T-helper 2 cell treated with Interferon-gamma antibody and Interleukin-4, amounts not matched to agents 5 μg/mL and 100 μg/mL, for 36 hours (primary cell): ENCODE measurements around the gene ADAMTSL2.

Source experiments
- DNase-seq: peaks from one replicate; pipeline ENCODE4 v3.0.0; 2021; ENCODE audit warnings: low spot score
- H3K27ac Mint-ChIP-seq: one replicate; pipeline ENCODE4 v1.8.0; 2021; ENCODE audit warnings: mild to moderate bottlenecking, mixed read lengths
- H3K27me3 Mint-ChIP-seq: one replicate; pipeline ENCODE4 v1.8.0; 2021; ENCODE audit warnings: low read depth, mixed read lengths
- H3K36me3 Mint-ChIP-seq: one replicate; pipeline ENCODE4 v1.8.0; 2021; ENCODE audit warnings: low read depth, mixed read lengths
- H3K4me1 Mint-ChIP-seq: one replicate; pipeline ENCODE4 v1.8.0; 2021; ENCODE audit warnings: low read depth, mixed read lengths
- H3K4me3 Mint-ChIP-seq: one replicate; pipeline ENCODE4 v1.8.0; 2022; ENCODE audit warnings: mild to moderate bottlenecking, moderate library complexity, mixed read lengths
- H3K9me3 Mint-ChIP-seq: one replicate; pipeline ENCODE4 v1.8.0; 2021; ENCODE audit warnings: mixed read lengths

Gene ADAMTSL2

GRCh38 chr9:133509179-133510083, 25.1 kb upstream of the ADAMTSL2 start:
- peaks cover 5% of the 10 kb centered on the region for H3K27me3 Mint-ChIP-seq
- H3K9me3 Mint-ChIP-seq, result no peaks in the 10 kb centered on the region
- peak overlapping the region; percentile 46 for H3K4me3 Mint-ChIP-seq
- H3K4me1 Mint-ChIP-seq, result peaks cover 7% of the 10 kb centered on the region
- DNase-seq, result no peak
- H3K36me3 Mint-ChIP-seq, result no peaks in the 10 kb centered on the region
- H3K27ac Mint-ChIP-seq, result no peak overlapping the region

- no peak overlapping the region for H3K27ac Mint-ChIP-seq
- H3K36me3 Mint-ChIP-seq, result no peaks in the 10 kb centered on the region
- H3K9me3 Mint-ChIP-seq, result no peaks in the 10 kb centered on the region
- no peak overlapping the region for H3K4me3 Mint-ChIP-seq
- H3K27me3 Mint-ChIP-seq, result peaks cover 5% of the 10 kb centered on the region
- peaks cover 7% of the 10 kb centered on the region for H3K4me1 Mint-ChIP-seq
- DNase-seq, result no peak
Measured at GRCh38 chr9:133510926-133511505, 23.5 kb upstream of the ADAMTSL2 start.

GRCh38 chr9:133511607-133512006, 22.9 kb upstream of the ADAMTSL2 start:
- DNase-seq, result no peak
- H3K9me3 Mint-ChIP-seq, result no peaks in the 10 kb centered on the region
- H3K4me1 Mint-ChIP-seq, result peaks cover 7% of the 10 kb centered on the region
- H3K36me3 Mint-ChIP-seq, result no peaks in the 10 kb centered on the region
- no peak overlapping the region for H3K4me3 Mint-ChIP-seq
- H3K27me3 Mint-ChIP-seq, result peaks cover 5% of the 10 kb centered on the region
- no peak overlapping the region for H3K27ac Mint-ChIP-seq

GRCh38 chr9:133512253-133513213, 22.0 kb upstream of the ADAMTSL2 start:
- Mint-ChIP-seq H3K9me3 (no peaks in the 10 kb centered on the region), H3K36me3 (no peaks in the 10 kb centered on the region), H3K4me3 (no peak overlapping the region), H3K27me3 (peaks cover 5% of the 10 kb centered on the region), H3K27ac (no peak overlapping the region), H3K4me1 (peaks cover 7% of the 10 kb centered on the region)
- no peak for DNase-seq

- DNase-seq, result no peak
- H3K4me1 Mint-ChIP-seq, result peaks cover 7% of the 10 kb centered on the region
- no peaks in the 10 kb centered on the region for H3K36me3 Mint-ChIP-seq
- H3K27ac Mint-ChIP-seq, result no peak overlapping the region
- H3K27me3 Mint-ChIP-seq, result peaks cover 5% of the 10 kb centered on the region
- H3K9me3 Mint-ChIP-seq, result no peaks in the 10 kb centered on the region
- no peak overlapping the region for H3K4me3 Mint-ChIP-seq
Measured at GRCh38 chr9:133513214-133514100, 21.0 kb upstream of the ADAMTSL2 start.

GRCh38 chr9:133514460-133515239, 19.9 kb upstream of the ADAMTSL2 start:
- no peaks in the 10 kb centered on the region for H3K36me3 Mint-ChIP-seq
- no peak for DNase-seq

GRCh38 chr9:133515240-133515610, 19.3 kb upstream of the ADAMTSL2 start:
- Mint-ChIP-seq H3K9me3 (no peaks in the 10 kb centered on the region), H3K27me3 (no peaks in the 10 kb centered on the region), H3K4me3 (no peak overlapping the region), H3K36me3 (no peaks in the 10 kb centered on the region), H3K27ac (no peak overlapping the region), H3K4me1 (no peaks in the 10 kb centered on the region)
- DNase-seq, result no peak

More at GRCh38 chr9:133514460-133515239, 19.9 kb upstream of the ADAMTSL2 start:
- peaks cover under 1% of the 10 kb centered on the region for H3K27me3 Mint-ChIP-seq
- no peak overlapping the region for H3K27ac Mint-ChIP-seq
- H3K4me3 Mint-ChIP-seq, result no peak overlapping the region
- no peaks in the 10 kb centered on the region for H3K9me3 Mint-ChIP-seq
- H3K4me1 Mint-ChIP-seq, result peaks cover 1% of the 10 kb centered on the region

- Mint-ChIP-seq H3K27ac (no peak overlapping the region), H3K36me3 (no peaks in the 10 kb centered on the region), H3K9me3 (no peaks in the 10 kb centered on the region), H3K4me3 (no peak overlapping the region), H3K4me1 (no peaks in the 10 kb centered on the region), H3K27me3 (no peaks in the 10 kb centered on the region)
- DNase-seq, result no peak
Measured at GRCh38 chr9:133515615-133516255, 18.8 kb upstream of the ADAMTSL2 start.

GRCh38 chr9:133516256-133516960, 18.1 kb upstream of the ADAMTSL2 start:
- Mint-ChIP-seq H3K27ac (no peak overlapping the region), H3K36me3 (no peaks in the 10 kb centered on the region), H3K4me1 (no peaks in the 10 kb centered on the region), H3K27me3 (no peaks in the 10 kb centered on the region), H3K9me3 (no peaks in the 10 kb centered on the region), H3K4me3 (no peak overlapping the region)
- no peak for DNase-seq

- Mint-ChIP-seq H3K27me3 (no peaks in the 10 kb centered on the region), H3K36me3 (no peaks in the 10 kb centered on the region), H3K9me3 (no peaks in the 10 kb centered on the region), H3K4me3 (no peak overlapping the region), H3K27ac (no peak overlapping the region), H3K4me1 (no peaks in the 10 kb centered on the region)
- DNase-seq, result no peak
Measured at GRCh38 chr9:133516961-133517350, 17.5 kb upstream of the ADAMTSL2 start.

- Mint-ChIP-seq H3K27ac (no peak overlapping the region), H3K9me3 (no peaks in the 10 kb centered on the region), H3K27me3 (no peaks in the 10 kb centered on the region), H3K36me3 (no peaks in the 10 kb centered on the region), H3K4me3 (no peak overlapping the region), H3K4me1 (no peaks in the 10 kb centered on the region)
- no peak for DNase-seq
Measured at GRCh38 chr9:133517711-133518110, 16.8 kb upstream of the ADAMTSL2 start.

GRCh38 chr9:133518200-133518599, 16.3 kb upstream of the ADAMTSL2 start:
- H3K27me3 Mint-ChIP-seq, result no peaks in the 10 kb centered on the region
- DNase-seq, result no peak
- H3K4me3 Mint-ChIP-seq, result no peak overlapping the region
- no peaks in the 10 kb centered on the region for H3K4me1 Mint-ChIP-seq
- H3K27ac Mint-ChIP-seq, result no peak overlapping the region
- H3K36me3 Mint-ChIP-seq, result no peaks in the 10 kb centered on the region
- H3K9me3 Mint-ChIP-seq, result no peaks in the 10 kb centered on the region
